Memory B cell (primary cell): ENCODE results near the gene SNAI3.
A peak's percentile ranks its signal among the peaks of the same experiment; 100 is the strongest.

Source experiments
- ATAC-seq: fragments of 150-1000 bp; cut with Tn5 transposase; 2 replicates; pipeline ENCODE4 v1.10.0; 2021; ENCODE audit warnings: low read depth, mild to moderate bottlenecking, moderate library complexity
- DNase-seq, 2 donors: peaks; one replicate each; pipeline ENCODE4 v3.0.0; 2022; ENCODE audit warnings: low spot score in 2 of 2
- H3K27ac Mint-ChIP-seq: one replicate; pipeline ENCODE4 v1.8.0; 2022; ENCODE audit warnings: mild to moderate bottlenecking, moderate library complexity, mixed read lengths
- H3K27me3 Mint-ChIP-seq: one replicate; pipeline ENCODE4 v1.8.0; 2022; ENCODE audit warnings: mixed read lengths
- H3K36me3 Mint-ChIP-seq: one replicate; pipeline ENCODE4 v1.8.0; 2022; ENCODE audit warnings: mild to moderate bottlenecking, mixed read lengths
- H3K4me1 Mint-ChIP-seq: one replicate; pipeline ENCODE4 v1.8.0; 2022; ENCODE audit warnings: mixed read lengths
- H3K4me3 Mint-ChIP-seq: one replicate; pipeline ENCODE4 v1.8.0; 2022; ENCODE audit warnings: mild to moderate bottlenecking, moderate library complexity, mixed read lengths
- H3K9me3 Mint-ChIP-seq: one replicate; pipeline ENCODE4 v1.8.0; 2022; ENCODE audit warnings: mixed read lengths

Gene SNAI3

DNA sequence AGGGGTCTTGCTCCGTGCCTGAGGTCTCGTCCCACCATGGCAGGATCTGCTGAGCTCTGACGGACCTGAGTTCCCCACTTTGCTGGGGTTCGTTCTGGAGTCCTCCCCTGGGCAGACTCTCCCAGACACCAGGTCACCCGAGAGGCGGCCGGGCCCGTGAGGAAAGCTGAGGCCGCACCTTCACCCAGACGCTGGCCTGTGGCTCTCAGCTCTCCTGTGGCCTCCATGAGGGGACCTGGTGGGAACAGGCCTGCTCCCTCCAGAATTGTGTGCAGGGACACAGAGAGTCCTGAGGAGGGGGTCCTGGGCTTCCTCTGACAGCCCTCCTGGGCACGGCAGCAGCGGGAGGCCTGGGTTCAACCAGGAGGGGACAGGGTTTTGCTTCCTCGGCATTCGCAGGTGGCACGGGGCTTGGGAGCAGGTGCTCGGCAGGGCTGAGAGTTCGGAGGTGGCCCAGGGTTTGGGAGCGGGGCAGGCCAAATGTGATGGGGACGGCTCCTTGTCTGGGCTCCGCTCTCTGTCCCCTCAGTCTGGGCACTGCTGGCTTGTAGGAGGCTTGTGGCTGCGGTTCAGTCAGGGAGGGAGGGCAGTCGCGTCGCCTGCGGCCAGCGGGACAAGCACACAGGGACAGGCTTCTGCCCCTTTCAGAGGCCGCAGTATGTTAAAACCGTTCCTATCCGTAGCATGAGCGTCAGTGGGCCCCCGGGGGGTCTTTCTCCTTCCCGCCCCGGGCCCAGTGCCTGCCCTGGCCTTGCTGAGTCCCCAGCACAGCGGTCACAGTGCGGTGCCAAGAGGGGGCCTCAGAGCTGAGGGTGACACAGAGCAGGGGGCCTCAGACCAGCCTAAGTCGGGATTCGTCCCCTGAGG is 8.1 kb upstream of the SNAI3 start:
- H3K4me3 Mint-ChIP-seq, result no peak overlapping the region
- no peak overlapping the region for H3K27ac Mint-ChIP-seq
- peaks cover 18% of the 10 kb centered on the region for H3K4me1 Mint-ChIP-seq
- H3K9me3 Mint-ChIP-seq, result no peaks in the 10 kb centered on the region
- ATAC-seq (no peak), DNase-seq (no peak)
- peaks cover 1% of the 10 kb centered on the region for H3K36me3 Mint-ChIP-seq
- no peaks in the 10 kb centered on the region for H3K27me3 Mint-ChIP-seq

DNA sequence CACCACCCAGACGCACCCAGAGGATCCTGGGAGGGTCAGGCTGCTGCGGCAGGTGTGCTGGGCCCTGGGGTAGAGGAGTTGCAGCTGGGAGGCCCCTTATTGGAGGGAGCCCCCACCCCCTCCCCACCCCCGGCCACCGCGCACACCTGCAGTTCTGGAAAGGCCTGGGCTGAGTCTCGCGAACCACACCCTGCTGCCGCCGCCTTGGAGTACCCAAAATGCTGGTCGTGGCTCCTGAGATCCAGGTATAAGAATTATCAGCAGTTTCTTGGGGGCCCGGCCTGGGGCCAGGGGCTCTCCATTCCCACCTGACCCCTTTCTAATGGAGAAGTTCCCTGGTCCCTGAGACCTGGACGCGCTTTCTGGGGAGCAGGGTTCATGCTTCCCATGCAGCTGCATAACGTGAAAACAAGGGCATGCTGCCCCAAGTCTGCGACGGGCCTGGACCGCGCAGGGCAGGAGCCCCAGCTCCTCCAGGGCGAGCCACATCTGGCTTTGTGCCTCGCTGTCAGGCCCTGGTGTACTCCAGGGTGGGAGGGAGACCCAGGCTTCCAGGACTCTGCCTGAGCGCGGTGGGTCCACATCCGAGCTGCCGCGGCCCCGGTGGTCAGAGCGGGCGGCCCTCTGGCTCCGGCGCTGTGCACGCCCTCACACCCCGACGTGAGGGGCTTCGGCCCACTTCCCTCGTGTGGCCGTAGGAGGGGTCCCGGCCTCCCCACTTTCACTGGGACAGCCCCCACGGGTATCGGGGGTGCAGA is 7.3 kb upstream of the SNAI3 start:
- DNase-seq, result no peak
- ATAC-seq, result no peak
- peaks cover 1% of the 10 kb centered on the region for H3K36me3 Mint-ChIP-seq
- no peak overlapping the region for H3K27ac Mint-ChIP-seq
- H3K4me1 Mint-ChIP-seq, result peaks cover 18% of the 10 kb centered on the region
- no peaks in the 10 kb centered on the region for H3K27me3 Mint-ChIP-seq
- no peaks in the 10 kb centered on the region for H3K9me3 Mint-ChIP-seq
- no peak overlapping the region for H3K4me3 Mint-ChIP-seq

DNA sequence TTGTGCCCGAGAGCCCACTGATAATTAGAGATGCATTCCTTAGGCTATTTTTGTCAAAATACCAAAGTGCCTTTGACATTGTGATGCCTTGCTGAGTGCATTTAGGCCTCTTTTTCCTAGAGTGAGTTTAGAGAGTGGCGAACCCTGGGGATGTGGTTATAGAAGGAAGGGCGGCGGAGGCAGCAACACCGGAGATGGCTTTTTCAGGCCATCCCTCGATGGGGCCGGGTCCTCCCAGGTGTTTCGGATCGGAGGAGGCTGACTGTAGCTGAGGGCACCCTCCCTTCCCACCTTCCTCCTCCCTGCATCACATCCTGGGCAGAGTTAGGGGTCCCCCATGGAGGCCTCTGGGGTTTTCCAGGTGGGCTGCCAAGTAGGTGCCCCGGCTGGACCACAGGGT is 6.6 kb upstream of the SNAI3 start:
- no peak overlapping the region for H3K4me3 Mint-ChIP-seq
- no peak overlapping the region for H3K27ac Mint-ChIP-seq
- no peak for ATAC-seq

DNA sequence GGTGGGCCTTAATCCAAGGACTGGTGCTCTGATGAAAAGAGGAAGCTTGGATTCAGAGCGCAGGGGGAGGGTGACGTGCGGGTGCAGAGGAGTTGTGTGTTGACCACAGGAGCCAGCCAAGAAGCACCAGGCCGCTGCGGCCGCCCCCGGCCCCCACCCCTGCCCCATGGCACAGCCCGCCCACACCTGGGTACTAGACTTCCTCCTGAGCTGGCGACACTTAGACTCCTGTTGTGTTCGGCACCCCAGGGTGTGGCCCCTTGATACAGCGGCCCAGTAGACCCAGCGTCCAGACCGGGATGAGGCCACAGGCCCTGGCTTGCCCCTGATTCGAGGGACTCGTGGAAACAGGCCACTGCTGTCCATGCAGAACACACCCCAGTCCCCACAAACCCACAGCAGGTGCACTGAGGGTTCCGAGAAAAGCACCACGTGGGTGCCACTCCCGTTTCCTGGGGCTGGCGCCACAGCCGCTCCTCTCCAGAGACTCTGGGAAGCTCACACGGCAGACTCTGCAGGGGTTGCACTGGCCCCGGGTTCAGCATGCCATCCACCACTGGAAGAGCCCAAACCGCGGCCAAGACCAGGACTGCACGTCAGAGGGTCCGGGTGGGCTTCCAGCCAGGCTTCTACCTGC is 5.7 kb upstream of the SNAI3 start:
- peaks cover 14% of the 10 kb centered on the region for H3K4me1 Mint-ChIP-seq

More for the DNA sequence above, 6.6 kb upstream of the SNAI3 start:
- DNase-seq, result no peak
- Mint-ChIP-seq H3K27me3 (no peaks in the 10 kb centered on the region), H3K9me3 (no peaks in the 10 kb centered on the region), H3K36me3 (no peaks in the 10 kb centered on the region), H3K4me1 (peaks cover 14% of the 10 kb centered on the region)

DNA sequence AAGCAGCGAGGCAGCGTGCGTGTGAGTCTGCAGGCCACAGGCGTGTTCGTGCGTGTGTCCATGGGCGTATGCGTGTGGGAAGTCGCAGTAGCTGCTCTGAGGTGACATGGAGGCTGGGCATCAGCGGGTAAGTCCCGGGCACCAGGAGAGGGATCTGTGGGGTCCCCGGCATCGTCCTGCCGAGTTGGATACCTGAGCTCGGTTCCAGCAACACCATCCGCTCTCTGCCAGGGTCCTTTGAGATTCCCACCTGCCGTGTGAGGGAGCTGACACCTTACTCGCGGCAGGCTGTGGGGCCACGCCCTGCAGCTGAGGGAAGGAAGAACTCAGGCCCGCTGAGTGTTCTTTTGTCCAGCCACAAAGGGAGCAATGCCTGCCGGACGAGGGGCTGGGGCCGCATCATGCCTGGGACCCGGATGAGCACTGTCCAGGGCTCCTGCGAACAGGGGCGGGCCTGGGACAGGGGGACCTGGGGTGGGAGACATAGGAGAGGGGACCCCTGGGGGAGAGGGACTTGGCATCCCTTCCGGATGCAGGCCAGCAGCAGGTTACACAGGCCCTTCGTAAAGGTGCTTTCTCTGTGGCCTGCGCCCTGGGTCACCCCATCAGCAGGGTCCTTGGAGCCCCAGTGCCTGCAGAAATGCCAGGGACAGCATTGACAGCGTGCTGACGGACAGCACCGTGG is 5.0 kb upstream of the SNAI3 start:
- no peaks in the 10 kb centered on the region for H3K36me3 Mint-ChIP-seq
- no peak overlapping the region for H3K4me3 Mint-ChIP-seq
- peak overlapping the region; percentile 69 for H3K27ac Mint-ChIP-seq

More for the DNA sequence above, 5.7 kb upstream of the SNAI3 start:
- Mint-ChIP-seq H3K36me3 (no peaks in the 10 kb centered on the region), H3K27ac (peak overlapping the region; percentile 35), H3K9me3 (no peaks in the 10 kb centered on the region), H3K27me3 (no peaks in the 10 kb centered on the region), H3K4me3 (peak overlapping the region; percentile 59)
- DNase-seq (no peak), ATAC-seq (peak; percentile 76)

DNA sequence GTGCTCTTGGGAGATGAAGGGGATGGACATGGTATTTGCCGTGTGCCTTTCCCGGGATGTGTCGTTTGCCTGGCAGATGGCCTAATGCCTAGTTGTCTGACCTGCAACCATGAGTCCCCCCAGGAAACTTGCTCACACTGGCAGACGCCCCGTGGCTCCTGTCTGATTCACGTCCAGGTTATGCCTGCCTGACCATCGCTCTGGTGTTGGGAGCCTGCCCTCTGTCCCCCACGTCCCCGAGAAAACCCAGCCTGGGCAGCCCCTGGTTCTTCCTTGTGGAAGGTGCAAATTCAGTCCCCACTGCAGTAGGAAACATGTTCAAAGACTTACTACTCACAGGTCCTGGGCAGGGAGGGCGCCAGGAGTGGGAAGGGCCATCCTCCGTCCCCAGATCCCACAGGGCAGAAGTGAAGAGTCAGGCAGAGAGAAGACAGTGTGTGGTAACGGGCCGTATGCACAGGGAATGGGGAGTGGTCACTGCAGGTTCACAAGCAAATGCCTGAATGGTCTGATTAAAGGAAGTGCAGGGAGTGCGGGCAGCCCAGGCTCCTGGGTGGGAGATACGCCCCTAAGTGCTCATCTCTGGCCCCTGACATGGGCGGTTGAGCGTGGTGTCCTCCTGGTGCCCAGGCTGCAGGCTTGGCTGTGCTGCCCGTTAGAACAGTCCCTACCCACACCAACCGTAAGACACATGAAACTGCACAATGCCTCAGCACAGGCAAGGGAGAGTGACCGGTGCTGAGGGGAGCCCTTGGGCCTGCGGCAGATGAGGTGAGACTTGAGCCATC is 4.2 kb upstream of the SNAI3 start:
- H3K9me3 Mint-ChIP-seq, result no peaks in the 10 kb centered on the region
- H3K4me1 Mint-ChIP-seq, result peaks cover 15% of the 10 kb centered on the region
- H3K27me3 Mint-ChIP-seq, result no peaks in the 10 kb centered on the region
- no peak for DNase-seq
- H3K36me3 Mint-ChIP-seq, result no peaks in the 10 kb centered on the region
- peak overlapping the region; percentile 69 for H3K27ac Mint-ChIP-seq
- no peak overlapping the region for H3K4me3 Mint-ChIP-seq
- no peak for ATAC-seq

More for the DNA sequence above, 5.0 kb upstream of the SNAI3 start:
- ATAC-seq (no peak), DNase-seq (no peak)
- H3K9me3 Mint-ChIP-seq, result no peaks in the 10 kb centered on the region
- H3K27me3 Mint-ChIP-seq, result no peaks in the 10 kb centered on the region
- peaks cover 14% of the 10 kb centered on the region for H3K4me1 Mint-ChIP-seq

DNA sequence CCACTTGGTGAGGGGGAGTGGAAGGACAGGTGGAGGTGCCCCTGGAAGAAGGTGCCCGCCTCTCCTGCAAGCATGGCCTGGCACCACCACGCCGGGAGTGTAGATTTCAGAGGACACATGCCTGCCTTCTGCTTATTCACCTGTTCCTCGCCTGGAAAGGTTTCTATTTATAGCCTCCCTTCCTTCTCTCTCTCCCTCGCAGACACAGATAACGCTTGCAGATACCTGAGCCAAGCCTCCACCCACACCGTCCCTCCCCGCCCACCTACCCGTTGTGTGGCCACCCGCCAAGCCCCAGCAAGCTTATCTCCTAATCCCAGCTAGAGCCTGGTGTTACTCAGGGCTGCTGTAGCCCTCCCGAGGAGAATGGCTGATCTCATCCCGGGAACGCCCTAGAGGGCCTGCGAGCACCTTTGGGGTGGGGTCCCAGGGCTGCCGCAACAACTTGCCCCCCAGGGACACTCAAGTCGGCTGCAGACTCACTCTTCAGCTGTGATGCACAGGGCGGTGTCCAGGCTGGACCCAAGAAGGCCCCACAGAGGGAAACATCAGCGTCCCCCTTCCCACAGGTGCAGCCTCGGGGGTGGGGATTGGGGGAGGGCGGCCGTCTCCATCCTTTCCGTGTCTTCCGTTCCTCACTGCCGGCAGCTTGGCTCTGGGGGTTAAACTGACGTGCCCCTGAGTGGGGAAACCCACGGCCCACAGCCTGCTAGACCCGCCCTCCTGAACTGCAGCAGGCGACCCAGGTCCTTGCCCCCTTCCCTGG is 1.9 kb upstream of the SNAI3 start:
- H3K27me3 Mint-ChIP-seq, result no peaks in the 10 kb centered on the region
- no peak overlapping the region for H3K27ac Mint-ChIP-seq
- H3K36me3 Mint-ChIP-seq, result no peaks in the 10 kb centered on the region
- H3K4me1 Mint-ChIP-seq, result peaks cover 24% of the 10 kb centered on the region
- H3K9me3 Mint-ChIP-seq, result no peaks in the 10 kb centered on the region
- no peak for ATAC-seq
- no peak for DNase-seq
- no peak overlapping the region for H3K4me3 Mint-ChIP-seq

DNA sequence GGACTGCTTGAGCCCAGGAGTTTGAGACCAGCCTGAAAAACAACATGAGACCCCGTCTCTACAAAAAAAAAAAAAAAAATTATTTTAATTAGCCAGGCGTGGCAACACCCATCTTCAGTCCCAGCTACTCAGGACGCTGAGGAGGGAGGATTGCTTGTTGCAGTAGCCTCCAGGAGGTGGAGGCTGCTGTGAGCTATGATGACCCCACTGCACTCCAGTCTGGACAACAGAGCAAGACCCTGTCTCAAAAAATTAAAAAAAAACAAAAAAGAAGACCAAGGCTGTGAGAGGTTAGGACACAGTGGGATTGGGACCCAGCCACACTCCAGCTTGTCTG is 1.3 kb upstream of the SNAI3 start:
- peaks cover 24% of the 10 kb centered on the region for H3K4me1 Mint-ChIP-seq
- DNase-seq, result no peak
- no peak overlapping the region for H3K4me3 Mint-ChIP-seq
- H3K27ac Mint-ChIP-seq, result no peak overlapping the region
- no peaks in the 10 kb centered on the region for H3K9me3 Mint-ChIP-seq
- H3K36me3 Mint-ChIP-seq, result no peaks in the 10 kb centered on the region
- ATAC-seq, result no peak
- H3K27me3 Mint-ChIP-seq, result no peaks in the 10 kb centered on the region

DNA sequence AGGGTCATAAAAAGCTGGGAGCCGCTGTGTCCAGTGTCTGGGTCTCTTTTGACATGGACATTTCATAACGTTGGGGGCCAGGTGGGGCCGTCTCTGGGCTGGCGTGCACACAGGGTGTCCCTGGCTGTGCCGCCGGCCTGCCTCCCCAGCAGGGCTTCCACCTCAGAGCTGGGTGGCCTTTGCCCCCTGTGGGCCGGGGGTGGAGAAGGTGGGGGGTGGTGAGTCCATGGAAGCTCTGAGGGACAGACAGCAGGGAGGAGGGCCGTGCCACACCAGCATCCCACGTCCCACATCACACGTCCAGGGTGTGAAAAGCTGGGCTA is 908 bp upstream of the SNAI3 start:
- Mint-ChIP-seq H3K36me3 (no peaks in the 10 kb centered on the region), H3K4me1 (peaks cover 25% of the 10 kb centered on the region), H3K27ac (no peak overlapping the region), H3K27me3 (no peaks in the 10 kb centered on the region), H3K4me3 (no peak overlapping the region), H3K9me3 (no peaks in the 10 kb centered on the region)
- no peak for DNase-seq
- no peak for ATAC-seq

DNA sequence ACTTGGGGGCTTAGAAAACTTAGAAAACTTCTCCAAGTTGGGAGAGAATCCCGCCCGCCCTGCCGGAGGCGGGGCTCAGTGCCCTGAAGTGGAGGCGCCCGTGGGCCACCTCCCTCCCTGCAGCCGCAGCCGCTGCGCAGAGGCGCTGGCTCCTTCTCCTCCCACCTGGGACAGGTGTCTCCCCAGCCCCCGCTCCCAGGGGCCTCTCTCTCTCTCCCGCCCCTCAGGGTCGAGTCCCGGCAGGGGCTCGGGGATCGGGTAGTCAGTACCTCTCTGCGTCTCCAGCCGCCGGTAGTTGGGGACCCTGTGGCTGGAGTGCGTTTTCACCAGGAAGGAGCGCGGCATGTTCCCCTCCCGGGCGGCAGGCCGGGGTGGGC is 257 bp downstream of the SNAI3 start:
- H3K4me1 Mint-ChIP-seq, result peaks cover 30% of the 10 kb centered on the region
- peak overlapping the region; percentile 88 for H3K4me3 Mint-ChIP-seq
- no peaks in the 10 kb centered on the region for H3K9me3 Mint-ChIP-seq
- DNase-seq (no peak), ATAC-seq (peak; percentile 20)
- no peaks in the 10 kb centered on the region for H3K36me3 Mint-ChIP-seq
- H3K27ac Mint-ChIP-seq, result no peak overlapping the region
- H3K27me3 Mint-ChIP-seq, result no peaks in the 10 kb centered on the region

DNA sequence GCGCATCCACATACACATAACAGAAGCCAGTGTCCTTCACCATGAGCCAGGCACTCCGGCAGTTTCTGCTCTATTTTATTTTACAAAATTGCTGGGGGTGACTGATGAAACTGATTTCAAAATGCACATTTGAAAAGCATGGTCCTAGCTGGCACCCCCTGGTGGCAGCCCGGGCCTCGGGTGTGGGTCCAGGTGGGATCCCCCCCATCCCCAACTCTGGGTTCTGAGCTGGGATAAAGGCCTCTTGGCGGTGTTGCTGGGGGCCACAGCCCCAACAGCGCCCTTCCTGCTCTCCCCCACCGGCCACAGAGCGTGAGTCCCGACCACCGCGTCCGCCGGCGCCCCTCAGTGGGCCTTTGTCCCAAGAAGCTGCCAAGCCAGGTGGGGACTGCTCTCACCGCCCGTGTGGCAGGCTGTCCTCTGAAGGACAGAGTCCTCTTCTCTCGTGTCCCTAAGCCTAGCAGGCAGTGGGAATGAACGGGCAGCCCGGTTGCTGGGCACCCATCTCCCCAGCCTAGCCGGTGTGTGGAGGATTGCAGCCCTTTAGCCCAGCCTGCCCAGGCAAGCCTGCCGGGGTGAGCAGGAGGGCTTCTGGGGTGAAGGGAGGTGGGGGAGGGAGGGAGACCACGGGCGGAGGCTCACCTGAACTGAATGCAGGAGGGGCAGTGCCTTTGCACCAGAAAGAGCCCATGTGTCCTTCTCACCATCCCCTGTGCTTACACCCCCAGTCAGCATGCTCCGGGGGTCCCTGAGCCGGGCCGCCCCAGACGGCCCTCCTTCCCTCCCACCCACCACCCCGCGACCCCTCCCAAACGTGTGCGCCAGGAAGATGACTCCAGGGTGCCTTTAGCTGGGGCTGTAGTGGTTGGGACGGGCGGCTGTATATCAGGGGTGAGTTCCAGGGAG is 898 bp downstream of the SNAI3 start:
- DNase-seq (peak in 1 of 2 donors; percentile 68), ATAC-seq (no peak)
- no peaks in the 10 kb centered on the region for H3K9me3 Mint-ChIP-seq
- H3K27me3 Mint-ChIP-seq, result no peaks in the 10 kb centered on the region
- H3K27ac Mint-ChIP-seq, result no peak overlapping the region
- peaks cover 28% of the 10 kb centered on the region for H3K4me1 Mint-ChIP-seq
- peak overlapping the region; percentile 88 for H3K4me3 Mint-ChIP-seq
- H3K36me3 Mint-ChIP-seq, result peaks cover 2% of the 10 kb centered on the region

DNA sequence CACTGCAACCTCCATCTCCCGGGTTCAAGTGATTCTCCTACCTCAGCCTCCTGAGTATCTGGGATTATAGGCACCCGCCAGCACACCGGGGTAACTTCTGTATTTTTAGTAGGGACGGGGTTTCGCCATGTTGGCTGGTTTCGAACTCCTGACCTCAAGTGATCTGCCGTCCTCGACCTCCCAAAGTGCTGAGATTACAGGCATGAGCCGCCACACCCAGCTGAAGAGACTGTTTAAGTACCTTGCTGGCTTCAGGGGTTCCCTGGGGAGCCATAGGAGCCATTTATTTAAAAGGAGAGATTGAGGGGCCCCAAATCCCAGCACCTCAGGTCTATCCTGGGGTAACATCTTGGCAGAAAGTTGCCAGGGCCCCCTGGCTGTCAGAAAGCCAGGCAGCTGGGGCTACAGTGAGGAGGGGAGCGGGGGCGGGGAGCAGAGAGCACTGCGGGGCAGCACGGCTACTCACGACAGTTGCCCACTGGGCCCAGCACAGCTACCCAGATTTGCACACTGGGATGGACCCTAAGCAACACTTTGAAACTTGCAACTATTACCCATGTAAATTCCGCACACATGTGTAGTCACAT is 1.6 kb downstream of the SNAI3 start:
- Mint-ChIP-seq H3K36me3 (peaks cover 2% of the 10 kb centered on the region), H3K27me3 (no peaks in the 10 kb centered on the region), H3K9me3 (no peaks in the 10 kb centered on the region), H3K4me1 (peaks cover 27% of the 10 kb centered on the region), H3K4me3 (peak overlapping the region; percentile 88), H3K27ac (no peak overlapping the region)
- ATAC-seq (no peak), DNase-seq (no peak)
